Brain microvascular endothelial cell (primary cell): Measurements from ENCODE around the gene NOD1.
A peak's percentile ranks its signal among the peaks of the same experiment; 100 is the strongest.

Source experiments
- DNase-seq: peaks from one replicate; pipeline ENCODE4 v3.0.0-alpha.2; 2020
- H3K27ac ChIP-seq: fragments of 250-450 bp; sonication (Bioruptor Pico); 2 replicates; pipeline ENCODE4 v1.5.1; 2020; ENCODE audit warnings: mild to moderate bottlenecking, moderate library complexity
- H3K27me3 ChIP-seq: fragments of 250-450 bp; sonication (Bioruptor Pico); replicated peaks from 2 replicates; pipeline ENCODE4 v1.5.1; 2020; ENCODE audit warnings: mild to moderate bottlenecking
- H3K36me3 ChIP-seq: fragments of 250-450 bp; sonication (Bioruptor Pico); replicated peaks from 2 replicates; pipeline ENCODE4 v1.5.1; 2020; ENCODE audit warnings: mild to moderate bottlenecking
- H3K4me3 ChIP-seq: 2 replicates; pipeline ENCODE4 v1.5.1; 2011; ENCODE audit warnings: low read depth, mild to moderate bottlenecking, control low read depth, low read length, moderate library complexity
- in situ Hi-C: cut with HindIII; loops from 2 replicates; pipeline ENCODE4 v1.10.0; 2017; ENCODE audit warnings: low sequenced_read_pairs, low pct_ligation_motif_present
- TF ChIP-seq, protein P1 (sequence below): IDR thresholded peaks from 2 replicates; pipeline ENCODE4 v1.5.1; 2011; ENCODE audit warnings: low read depth, mild to moderate bottlenecking, moderate library complexity, low read length, control low read depth, inconsistent platforms; ENCODE audit errors: missing control alignments

NOD1 gene

DNA sequence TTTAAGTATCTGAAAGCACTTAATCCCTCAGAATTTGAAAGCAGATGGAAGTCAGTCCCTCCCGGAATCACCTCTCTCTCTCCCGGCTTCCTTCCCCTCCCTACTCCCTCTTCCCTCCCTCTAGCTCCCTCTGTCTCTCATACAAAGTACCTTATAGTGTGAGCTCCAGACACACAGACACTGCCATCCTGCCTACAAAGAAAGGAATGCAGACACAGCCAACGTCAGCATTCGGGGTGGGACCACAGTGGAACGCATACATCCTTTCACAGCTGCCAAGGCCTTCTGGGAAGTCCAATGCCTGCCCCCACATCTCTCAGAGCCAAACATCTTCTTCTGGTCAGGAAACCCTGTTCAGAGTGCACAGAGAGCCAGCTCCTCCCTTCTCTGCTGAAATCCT is 9.3 kb downstream of the NOD1 start:
- in situ Hi-C loops = no loop called here
- peak overlapping the region; percentile 85 for H3K27ac ChIP-seq
- DNase-seq = peak; percentile 100
- no peaks in the 10 kb centered on the region for H3K27me3 ChIP-seq
- no peaks in the 10 kb centered on the region for H3K36me3 ChIP-seq
- TF ChIP-seq, protein P1, sequence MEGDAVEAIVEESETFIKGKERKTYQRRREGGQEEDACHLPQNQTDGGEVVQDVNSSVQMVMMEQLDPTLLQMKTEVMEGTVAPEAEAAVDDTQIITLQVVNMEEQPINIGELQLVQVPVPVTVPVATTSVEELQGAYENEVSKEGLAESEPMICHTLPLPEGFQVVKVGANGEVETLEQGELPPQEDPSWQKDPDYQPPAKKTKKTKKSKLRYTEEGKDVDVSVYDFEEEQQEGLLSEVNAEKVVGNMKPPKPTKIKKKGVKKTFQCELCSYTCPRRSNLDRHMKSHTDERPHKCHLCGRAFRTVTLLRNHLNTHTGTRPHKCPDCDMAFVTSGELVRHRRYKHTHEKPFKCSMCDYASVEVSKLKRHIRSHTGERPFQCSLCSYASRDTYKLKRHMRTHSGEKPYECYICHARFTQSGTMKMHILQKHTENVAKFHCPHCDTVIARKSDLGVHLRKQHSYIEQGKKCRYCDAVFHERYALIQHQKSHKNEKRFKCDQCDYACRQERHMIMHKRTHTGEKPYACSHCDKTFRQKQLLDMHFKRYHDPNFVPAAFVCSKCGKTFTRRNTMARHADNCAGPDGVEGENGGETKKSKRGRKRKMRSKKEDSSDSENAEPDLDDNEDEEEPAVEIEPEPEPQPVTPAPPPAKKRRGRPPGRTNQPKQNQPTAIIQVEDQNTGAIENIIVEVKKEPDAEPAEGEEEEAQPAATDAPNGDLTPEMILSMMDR = peak; percentile 72
- H3K4me3 ChIP-seq = no peak overlapping the region

DNA sequence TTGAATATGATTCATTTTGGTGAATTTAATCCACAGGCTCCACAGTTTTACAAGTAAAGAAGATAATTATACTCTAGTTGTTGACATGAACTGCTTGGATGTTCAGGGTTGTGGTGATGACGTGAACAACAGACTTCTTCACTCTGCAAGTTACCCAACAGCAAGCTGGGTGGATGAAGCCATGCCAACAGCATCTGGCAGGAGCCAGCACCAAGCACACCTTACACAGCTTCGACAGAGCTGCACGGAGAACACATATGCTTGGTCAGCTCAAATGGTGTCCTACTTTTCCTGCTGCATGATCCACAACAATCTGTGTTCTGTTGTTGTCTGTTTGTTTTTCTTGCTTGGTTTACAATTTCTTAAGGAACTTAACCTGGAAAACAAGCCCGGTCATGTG is 9.8 kb downstream of the NOD1 start:
- DNase-seq = no peak
- in situ Hi-C loops = no loop called here
- H3K27me3 ChIP-seq = no peaks in the 10 kb centered on the region
- H3K4me3 ChIP-seq = no peak overlapping the region
- TF ChIP-seq, protein P1 = no peak
- H3K27ac ChIP-seq = peak overlapping the region; percentile 73
- H3K36me3 ChIP-seq = no peaks in the 10 kb centered on the region

DNA sequence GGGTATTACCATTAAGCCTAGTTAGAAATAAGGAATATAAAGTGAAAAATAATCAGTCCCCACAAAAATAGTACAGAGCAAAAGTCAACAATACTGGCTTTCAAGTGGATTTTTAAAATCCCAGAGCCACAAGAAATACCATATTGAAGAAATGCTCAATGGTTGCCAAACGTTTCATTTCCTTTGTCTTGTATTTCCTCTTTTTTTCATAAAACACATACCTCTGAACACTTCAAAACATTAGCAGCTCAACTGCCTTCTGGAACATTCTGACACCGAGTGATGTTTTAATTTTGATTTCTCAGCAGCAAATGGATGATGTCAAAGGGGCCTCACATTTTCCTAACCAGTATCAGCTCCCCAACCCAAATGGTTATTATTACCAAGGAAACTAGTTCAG is 10.5 kb downstream of the NOD1 start:
- Histone ChIP-seq H3K4me3 (no peak overlapping the region), H3K27ac (no peak overlapping the region), H3K36me3 (no peaks in the 10 kb centered on the region), H3K27me3 (no peaks in the 10 kb centered on the region)
- TF ChIP-seq, protein P1 = no peak
- no peak for DNase-seq
- in situ Hi-C loops = no loop called here

DNA sequence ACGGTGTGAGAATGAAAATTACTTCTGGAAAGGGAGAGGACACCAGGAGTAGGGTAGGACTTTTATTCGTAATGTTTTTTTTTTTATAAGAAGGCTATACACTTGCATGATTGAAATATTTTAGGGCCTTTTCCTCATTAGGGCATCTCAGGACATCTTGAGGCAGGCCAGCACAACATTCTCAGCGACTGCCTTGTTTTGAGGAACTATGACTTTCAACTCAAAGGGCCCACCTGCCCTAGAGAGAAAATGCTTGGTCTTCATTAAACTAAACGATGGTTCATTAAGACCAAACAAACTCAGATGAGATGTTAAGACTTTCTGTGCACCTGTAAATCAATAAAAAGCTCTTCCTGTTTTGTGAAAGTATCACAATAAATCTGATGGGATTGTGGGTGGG is 11.3 kb downstream of the NOD1 start:
- no peaks in the 10 kb centered on the region for H3K27me3 ChIP-seq
- TF ChIP-seq, protein P1 = no peak
- H3K4me3 ChIP-seq = no peak overlapping the region
- no peaks in the 10 kb centered on the region for H3K36me3 ChIP-seq
- in situ Hi-C loops = no loop called here
- DNase-seq = no peak
- H3K27ac ChIP-seq = no peak overlapping the region

DNA sequence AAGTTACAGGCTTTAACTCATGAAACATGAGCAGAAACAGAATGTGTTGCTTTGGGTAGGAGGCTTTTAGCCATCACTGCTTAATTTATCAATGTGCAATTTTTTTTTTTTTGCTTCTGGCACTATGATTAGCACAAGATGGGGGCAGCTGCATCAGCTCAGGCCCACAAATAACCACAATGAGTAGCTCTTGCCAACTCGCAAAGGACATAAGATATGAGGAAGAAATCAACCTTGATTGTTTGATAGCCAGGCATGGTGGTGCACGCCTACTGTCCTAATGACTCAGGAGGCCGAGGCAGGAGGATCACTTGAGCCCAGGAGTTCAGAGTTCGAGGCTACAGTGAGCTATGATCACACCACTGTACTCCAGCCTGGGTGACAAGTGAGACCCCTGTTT is 12.3 kb downstream of the NOD1 start:
- Histone ChIP-seq H3K27me3 (no peaks in the 10 kb centered on the region), H3K4me3 (no peak overlapping the region), H3K27ac (no peak overlapping the region), H3K36me3 (no peaks in the 10 kb centered on the region)
- TF ChIP-seq, protein P1 = no peak
- in situ Hi-C loops = no loop called here
- DNase-seq = no peak

DNA sequence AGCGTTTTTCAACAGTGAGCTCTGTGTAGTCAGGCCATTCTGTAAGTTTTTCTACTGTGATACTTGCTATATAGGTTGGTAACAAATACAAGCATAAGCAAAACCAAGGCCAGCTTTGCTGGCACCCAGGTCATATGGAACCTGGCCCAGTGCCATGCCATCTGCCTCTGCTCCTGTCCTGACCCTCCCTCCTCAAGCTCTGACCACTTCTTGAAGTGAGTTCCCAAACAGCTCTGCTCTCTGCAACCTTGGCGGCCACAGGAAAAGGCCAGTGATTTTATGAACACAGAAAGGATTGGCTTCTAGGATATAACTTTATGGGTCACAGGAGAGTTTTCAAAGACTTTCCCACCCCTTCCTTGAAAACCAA is 12.8 kb downstream of the NOD1 start:
- in situ Hi-C loops = no loop called here
- H3K27me3 ChIP-seq = no peaks in the 10 kb centered on the region
- no peak overlapping the region for H3K4me3 ChIP-seq
- H3K27ac ChIP-seq = no peak overlapping the region
- DNase-seq = no peak
- H3K36me3 ChIP-seq = no peaks in the 10 kb centered on the region
- TF ChIP-seq, protein P1 = no peak
